Ascending aorta (tissue), 2 donors: Measurements from ENCODE around the gene GDPD3. TPM values are rescaled to one million over a fixed set of nuclear protein-coding genes. Genes with fewer than 3 reads are reported as not detected.

Experiments
- DNase-seq, 2 donors: peaks; one replicate each; pipeline ENCODE4 v3.0.0-alpha.2; 2019; ENCODE audit warnings: low spot score in 2 of 2
- H3K27ac ChIP-seq, 2 donors: fragments of 200-600 bp; sonication (generic); one replicate each; pipeline ENCODE4 v1.5.1; 2016 to 2017; ENCODE audit warnings: mild to moderate bottlenecking in 1 of 2
- H3K27me3 ChIP-seq: fragments of 200-600 bp; sonication (generic); one replicate; pipeline ENCODE4 v1.5.1; 2017
- H3K36me3 ChIP-seq, 2 donors: fragments of 200-600 bp; sonication (generic); one replicate each; pipeline ENCODE4 v1.5.1; 2016
- H3K4me1 ChIP-seq, 2 donors: fragments of 200-600 bp; sonication (generic); one replicate each; pipeline ENCODE4 v1.5.1; 2016 to 2017; ENCODE audit warnings: mild to moderate bottlenecking in 1 of 2
- H3K4me3 ChIP-seq, 2 donors: fragments of 200-600 bp; sonication (generic); one replicate each; pipeline ENCODE4 v1.5.1; 2016 to 2017; ENCODE audit warnings: mild to moderate bottlenecking in 1 of 2
- H3K9me3 ChIP-seq, 2 donors: fragments of 200-600 bp; sonication (generic); one replicate each; pipeline ENCODE4 v1.5.1; 2016
- intact Hi-C: fragments of 100-400 bp; cut with DNase I; formaldehyde crosslinking; loops from one replicate; pipeline ENCODE4 v1.15.1; 2023
- total RNA-seq: library from RNA; depleted of rRNA; stranded (reverse); fragments of >200 nt; gene quantifications from one replicate; pipeline ENCODE4 v1.1.0, GENCODE V29; 2016
- TF ChIP-seq, protein P1 (sequence below), 3 experiments: fragments of 200-600 bp in 2 of 3; fragments of 450-650 bp in 1 of 3; sonication (generic) in 2 of 3; IDR thresholded peaks; one replicate each; pipeline ENCODE4 v1.5.1; 2016 to 2019; ENCODE audit warnings: antibody characterized with exemption in 3 of 3, mild to moderate bottlenecking in 1 of 3, moderate library complexity in 1 of 3

GDPD3 gene
- total RNA-seq, 1 donor from 2014 or later = 0.53 TPM

GRCh38 chr16:30143347-30143702 lies 30.0 kb upstream of the GDPD3 start:
- Histone ChIP-seq H3K27ac (no peak overlapping the region), H3K36me3 (no peaks in the 10 kb centered on the region), H3K9me3 (no peaks in the 10 kb centered on the region), H3K4me1 (no peaks in the 10 kb centered on the region), H3K27me3 (no peaks in the 10 kb centered on the region), H3K4me3 (no peak overlapping the region)
- DNase-seq = no peak
- intact Hi-C loops = no loop called here
- TF ChIP-seq, protein P1, sequence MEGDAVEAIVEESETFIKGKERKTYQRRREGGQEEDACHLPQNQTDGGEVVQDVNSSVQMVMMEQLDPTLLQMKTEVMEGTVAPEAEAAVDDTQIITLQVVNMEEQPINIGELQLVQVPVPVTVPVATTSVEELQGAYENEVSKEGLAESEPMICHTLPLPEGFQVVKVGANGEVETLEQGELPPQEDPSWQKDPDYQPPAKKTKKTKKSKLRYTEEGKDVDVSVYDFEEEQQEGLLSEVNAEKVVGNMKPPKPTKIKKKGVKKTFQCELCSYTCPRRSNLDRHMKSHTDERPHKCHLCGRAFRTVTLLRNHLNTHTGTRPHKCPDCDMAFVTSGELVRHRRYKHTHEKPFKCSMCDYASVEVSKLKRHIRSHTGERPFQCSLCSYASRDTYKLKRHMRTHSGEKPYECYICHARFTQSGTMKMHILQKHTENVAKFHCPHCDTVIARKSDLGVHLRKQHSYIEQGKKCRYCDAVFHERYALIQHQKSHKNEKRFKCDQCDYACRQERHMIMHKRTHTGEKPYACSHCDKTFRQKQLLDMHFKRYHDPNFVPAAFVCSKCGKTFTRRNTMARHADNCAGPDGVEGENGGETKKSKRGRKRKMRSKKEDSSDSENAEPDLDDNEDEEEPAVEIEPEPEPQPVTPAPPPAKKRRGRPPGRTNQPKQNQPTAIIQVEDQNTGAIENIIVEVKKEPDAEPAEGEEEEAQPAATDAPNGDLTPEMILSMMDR (IDR thresholded peaks at IDR 0.05) = no peak

DNA sequence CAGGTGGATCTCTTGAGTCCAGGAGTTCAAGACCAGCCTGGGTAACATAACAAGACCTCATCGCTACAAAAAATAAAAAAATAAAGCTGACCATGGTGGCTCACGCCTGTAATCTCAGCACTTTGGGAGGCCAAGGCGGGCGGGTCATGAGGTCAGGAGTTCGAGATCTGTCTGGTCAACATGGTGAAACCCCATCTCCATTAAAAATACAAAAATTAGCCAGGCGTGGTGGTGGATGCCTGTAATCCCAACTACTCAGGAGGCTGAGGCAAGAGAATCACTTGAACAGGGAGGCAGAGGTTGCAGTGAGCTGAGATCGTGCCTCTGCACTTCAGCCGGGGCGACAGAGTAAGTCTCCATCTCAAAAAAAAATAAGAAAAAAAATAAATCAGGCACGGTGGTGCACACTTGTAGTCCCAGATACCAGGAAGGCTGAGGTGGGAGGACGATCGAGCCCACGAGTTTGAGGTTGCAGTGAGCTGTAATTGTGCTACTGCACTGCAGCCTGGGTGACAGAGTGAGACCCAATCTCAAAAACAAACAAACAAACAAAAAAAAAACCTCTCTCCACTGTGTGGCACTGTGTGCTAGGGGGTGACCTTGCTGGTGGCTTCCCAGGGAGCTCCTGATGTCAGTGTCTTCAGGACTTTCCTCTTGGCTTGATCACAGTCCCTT lies 29.5 kb upstream of the GDPD3 start:
- no peaks in the 10 kb centered on the region for H3K27me3 ChIP-seq
- no peak for DNase-seq
- H3K9me3 ChIP-seq = no peaks in the 10 kb centered on the region
- H3K4me1 ChIP-seq = no peaks in the 10 kb centered on the region
- H3K27ac ChIP-seq = no peak overlapping the region
- intact Hi-C loops = no loop called here
- no peak overlapping the region for H3K4me3 ChIP-seq
- TF ChIP-seq, protein P1 (IDR thresholded peaks at IDR 0.05) = no peak
- H3K36me3 ChIP-seq = no peaks in the 10 kb centered on the region

GRCh38 chr16:30141750-30142149 lies 28.4 kb upstream of the GDPD3 start:
- TF ChIP-seq, protein P1 (IDR thresholded peaks at IDR 0.05) = no peak
- no peak for DNase-seq
- H3K27ac ChIP-seq = no peak overlapping the region
- H3K4me3 ChIP-seq = no peak overlapping the region
- H3K27me3 ChIP-seq = no peaks in the 10 kb centered on the region
- no peaks in the 10 kb centered on the region for H3K9me3 ChIP-seq
- intact Hi-C loops = no loop called here
- H3K36me3 ChIP-seq = no peaks in the 10 kb centered on the region
- H3K4me1 ChIP-seq = no peaks in the 10 kb centered on the region

DNA sequence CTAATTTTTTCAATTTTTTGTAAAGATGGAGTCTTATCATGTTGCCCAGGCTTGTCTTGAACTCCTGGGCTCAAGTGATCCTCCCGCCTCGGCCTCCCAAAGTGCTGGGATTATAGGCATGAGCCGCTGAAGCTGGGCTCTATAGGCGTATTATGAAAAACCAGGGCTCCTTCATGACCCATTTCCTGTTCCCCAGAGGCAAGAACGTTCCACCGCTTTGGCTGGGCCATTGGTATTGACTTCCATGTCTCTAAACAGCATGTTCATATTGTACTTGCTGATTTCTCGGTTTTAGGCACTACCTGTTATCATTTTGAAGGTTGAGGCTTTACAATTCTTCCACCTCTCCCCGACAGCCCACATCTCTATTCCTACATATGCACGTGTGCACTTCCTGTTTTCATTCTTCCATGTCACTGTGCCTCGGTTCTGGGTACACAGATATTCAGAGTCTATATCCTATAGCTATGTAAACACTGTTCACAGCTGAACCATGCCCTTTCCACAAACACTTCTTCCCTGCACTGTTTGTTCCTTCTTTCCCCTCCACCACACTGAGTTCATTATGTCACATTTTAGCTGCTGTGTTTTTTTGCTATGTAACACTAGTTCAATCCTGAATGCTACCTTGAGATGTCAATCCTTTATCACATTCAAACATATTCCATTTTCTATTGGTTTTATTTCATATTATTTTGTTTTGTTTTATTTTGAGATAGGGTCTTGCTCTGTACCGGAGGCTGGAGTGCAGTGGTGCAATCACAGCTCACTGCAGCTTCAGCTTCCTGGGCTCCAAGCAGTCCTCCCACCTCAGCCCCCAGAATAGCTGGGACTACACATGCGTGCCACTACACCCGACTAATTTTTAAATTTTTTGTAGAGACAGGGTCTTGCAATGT lies 26.5 kb upstream of the GDPD3 start:
- no peaks in the 10 kb centered on the region for H3K9me3 ChIP-seq
- intact Hi-C loops = no loop called here
- H3K27ac ChIP-seq = no peak overlapping the region
- no peak overlapping the region for H3K4me3 ChIP-seq
- H3K4me1 ChIP-seq = no peaks in the 10 kb centered on the region
- H3K36me3 ChIP-seq = no peaks in the 10 kb centered on the region
- no peak for DNase-seq
- H3K27me3 ChIP-seq = no peaks in the 10 kb centered on the region
- TF ChIP-seq, protein P1 (IDR thresholded peaks at IDR 0.05) = no peak

GRCh38 chr16:30137897-30138296 lies 24.6 kb upstream of the GDPD3 start:
- TF ChIP-seq, protein P1 (IDR thresholded peaks at IDR 0.05) = no peak
- intact Hi-C loops = no loop called here
- DNase-seq = no peak

More at GRCh38 chr16:30137897-30138296, 24.6 kb upstream of the GDPD3 start:
- Histone ChIP-seq H3K4me1 (no peaks in the 10 kb centered on the region), H3K27ac (no peak overlapping the region), H3K4me3 (no peak overlapping the region), H3K27me3 (no peaks in the 10 kb centered on the region), H3K36me3 (no peaks in the 10 kb centered on the region), H3K9me3 (no peaks in the 10 kb centered on the region)
